ENCODE measurements around the gene MAIP1.
A peak's percentile ranks its signal among the peaks of the same experiment; 100 is the strongest.
"Not testable (repeated sequence)": the region's sequence is repeated elsewhere in the genome, so short reads cannot be mapped to it uniquely, and the experiment has no call there.

The MAIP1 gene, protein sequence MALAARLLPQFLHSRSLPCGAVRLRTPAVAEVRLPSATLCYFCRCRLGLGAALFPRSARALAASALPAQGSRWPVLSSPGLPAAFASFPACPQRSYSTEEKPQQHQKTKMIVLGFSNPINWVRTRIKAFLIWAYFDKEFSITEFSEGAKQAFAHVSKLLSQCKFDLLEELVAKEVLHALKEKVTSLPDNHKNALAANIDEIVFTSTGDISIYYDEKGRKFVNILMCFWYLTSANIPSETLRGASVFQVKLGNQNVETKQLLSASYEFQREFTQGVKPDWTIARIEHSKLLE

DNA sequence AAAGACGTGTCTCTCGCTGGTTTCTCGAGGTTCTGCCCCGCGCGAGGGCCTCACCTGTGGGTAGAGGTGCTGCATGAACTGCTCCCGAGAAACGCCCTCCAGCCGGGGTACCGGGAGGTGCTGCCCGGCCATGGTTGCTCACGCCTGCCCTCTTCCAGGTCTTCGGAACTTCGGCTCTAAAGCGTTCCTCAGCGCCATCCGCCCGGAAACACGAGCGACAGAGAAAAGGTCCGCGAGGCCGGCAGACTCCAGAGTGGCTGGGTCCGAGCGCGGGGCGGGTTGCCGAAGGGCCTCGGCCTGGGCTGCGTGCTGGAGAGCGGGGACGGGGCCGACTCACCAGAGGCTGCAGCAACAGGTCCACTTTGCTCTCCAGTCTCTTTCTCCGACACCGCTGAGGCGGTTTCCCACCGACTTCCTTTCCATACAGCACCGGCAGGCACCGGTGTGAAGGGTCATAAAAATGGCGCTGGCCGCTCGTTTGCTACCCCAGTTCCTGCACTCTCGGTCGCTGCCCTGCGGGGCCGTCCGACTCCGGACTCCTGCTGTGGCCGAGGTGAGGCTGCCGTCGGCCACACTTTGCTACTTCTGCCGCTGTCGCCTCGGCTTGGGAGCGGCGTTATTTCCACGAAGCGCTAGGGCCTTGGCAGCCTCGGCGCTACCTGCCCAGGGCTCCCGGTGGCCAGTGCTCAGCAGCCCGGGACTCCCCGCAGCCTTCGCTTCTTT, at the start of gene MAIP1, which contains the start of gene TYW5:
TSS of gene MAIP1 (plus strand) at position 244 of the 723 bp plus-strand sequence. CDS start at position 461, 217 bp downstream.
TSS of gene TYW5 (minus strand) at position 153 of the 723 bp plus-strand sequence. CDS start at position 132, 21 bp downstream.
- peak; percentile 93 for DNase-seq (ENCODE audit: low spot score)

DNA sequence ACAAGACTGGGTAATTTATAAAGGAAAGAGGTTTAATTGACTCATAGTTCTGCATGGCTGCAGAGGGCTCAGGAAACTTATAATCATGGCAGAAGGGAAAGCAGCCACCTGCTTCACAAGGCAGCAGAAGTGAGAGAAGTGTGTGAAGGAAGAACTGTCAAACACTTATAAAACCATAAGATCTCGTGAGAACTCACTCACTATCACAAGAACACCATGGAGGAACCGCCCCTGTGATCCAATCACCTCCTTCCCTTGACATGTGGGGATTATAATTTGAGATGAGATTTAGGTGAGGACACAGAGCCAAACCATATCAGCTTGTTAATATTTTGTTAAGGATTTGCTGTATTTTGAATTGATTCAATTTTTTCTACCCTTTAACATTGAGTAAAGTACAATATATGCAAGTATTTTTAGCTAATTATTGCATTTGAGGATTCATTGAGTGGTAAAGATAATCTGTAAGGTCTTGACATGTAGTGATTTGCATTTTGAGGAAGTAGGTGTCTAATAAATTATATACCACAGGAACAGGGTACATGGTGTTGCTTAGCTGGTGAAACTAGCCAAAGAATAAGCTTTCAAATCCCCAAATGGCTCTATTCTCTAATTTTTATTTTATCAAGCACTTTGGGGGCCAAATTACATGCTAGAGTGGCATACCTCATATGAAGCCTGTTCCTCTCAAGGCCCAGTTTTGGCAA, 48.2 kb upstream of the MAIP1 start:
- no peak for DNase-seq (ENCODE audit: low spot score)

DNA sequence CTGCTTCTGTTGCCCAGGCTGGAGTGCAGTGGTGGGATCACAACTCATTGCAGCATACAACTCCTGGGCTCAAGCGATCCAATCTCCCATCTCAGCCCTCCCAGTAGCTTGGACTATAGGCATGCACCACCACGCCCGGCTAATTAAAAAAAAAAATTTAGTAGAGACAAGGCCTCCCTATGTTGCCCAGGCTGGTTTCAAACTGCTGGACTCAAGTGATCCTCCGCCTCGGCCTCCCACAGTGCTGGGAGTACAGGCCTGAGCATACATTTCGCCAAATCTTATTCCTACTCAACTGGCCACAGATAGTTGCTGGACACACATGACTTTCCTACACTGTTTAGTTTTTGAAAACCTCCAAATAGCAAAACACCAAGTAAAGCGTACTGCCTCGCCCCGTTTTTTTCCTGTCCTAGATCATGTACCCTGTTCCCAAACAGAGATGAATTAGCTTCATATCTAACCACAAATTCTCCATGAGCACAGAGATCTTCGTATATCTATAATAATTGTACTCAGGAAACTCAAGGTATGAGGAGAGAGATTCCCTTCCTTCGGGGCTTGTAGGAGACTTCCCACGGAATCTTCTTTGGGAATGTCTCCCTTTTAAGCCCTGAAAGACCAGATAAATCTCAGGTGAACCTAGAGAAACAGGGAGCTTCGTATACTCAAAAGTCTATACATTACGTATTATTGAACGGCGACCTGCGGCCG, 44.9 kb upstream of the MAIP1 start:
- no peak for DNase-seq (ENCODE audit: low spot score)

DNA sequence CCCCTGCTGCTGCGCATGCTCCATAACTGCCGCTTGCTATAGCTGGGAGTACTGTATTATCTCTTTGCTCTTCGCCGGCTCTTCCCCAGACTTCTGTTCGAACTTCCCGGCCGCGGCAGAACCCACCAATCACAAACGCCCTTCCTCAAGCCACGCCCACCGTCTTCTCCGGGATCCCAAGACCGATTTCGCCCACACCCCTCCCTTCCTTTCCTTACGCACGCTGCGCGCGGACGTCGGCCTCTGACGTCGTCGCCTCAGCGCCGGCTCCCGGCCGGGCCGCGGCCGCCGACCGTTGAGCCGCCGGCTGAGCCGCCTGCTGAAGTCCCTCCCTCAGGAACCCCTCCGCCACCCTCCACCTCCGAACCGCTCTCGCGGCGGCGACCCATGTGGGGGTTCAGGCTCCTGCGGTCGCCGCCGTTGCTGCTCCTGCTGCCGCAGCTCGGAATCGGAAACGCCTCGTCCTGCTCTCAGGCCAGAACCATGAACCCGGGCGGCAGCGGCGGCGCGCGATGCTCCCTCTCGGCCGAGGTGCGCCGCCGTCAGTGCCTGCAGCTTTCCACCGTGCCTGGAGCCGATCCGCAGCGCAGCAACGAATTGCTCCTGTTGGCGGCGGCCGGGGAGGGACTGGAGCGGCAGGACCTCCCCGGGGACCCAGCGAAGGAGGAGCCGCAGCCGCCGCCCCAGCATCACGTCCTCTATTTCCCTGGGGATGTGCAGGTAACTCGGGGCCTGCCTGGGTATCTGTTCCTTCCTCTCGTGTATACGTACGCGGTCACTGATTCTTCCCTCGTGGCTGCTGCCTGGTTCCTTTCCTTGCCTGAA, 44.1 kb upstream of the MAIP1 start, which contains the start of gene C2orf69:
TSS of gene C2orf69 (plus strand) at position 242 of the 825 bp plus-strand sequence. CDS start at position 388, 146 bp downstream.
- peak; percentile 98 for DNase-seq (ENCODE audit: low spot score)

DNA sequence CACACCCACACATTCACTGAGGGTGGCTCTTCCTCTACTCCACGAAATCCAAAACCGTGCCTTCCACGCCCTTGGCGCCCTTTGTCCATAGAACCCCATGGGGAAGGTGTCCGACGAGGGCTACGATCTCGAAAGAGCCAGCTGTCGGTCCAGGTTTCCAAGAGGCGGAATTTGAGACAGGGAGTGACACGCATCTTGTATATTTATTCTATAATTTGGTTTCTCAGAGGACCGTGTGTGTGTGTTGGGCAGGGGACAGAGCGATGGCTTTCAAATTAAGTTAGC, 43.6 kb upstream of the MAIP1 start:
- no peak for DNase-seq (ENCODE audit: low spot score)

DNA sequence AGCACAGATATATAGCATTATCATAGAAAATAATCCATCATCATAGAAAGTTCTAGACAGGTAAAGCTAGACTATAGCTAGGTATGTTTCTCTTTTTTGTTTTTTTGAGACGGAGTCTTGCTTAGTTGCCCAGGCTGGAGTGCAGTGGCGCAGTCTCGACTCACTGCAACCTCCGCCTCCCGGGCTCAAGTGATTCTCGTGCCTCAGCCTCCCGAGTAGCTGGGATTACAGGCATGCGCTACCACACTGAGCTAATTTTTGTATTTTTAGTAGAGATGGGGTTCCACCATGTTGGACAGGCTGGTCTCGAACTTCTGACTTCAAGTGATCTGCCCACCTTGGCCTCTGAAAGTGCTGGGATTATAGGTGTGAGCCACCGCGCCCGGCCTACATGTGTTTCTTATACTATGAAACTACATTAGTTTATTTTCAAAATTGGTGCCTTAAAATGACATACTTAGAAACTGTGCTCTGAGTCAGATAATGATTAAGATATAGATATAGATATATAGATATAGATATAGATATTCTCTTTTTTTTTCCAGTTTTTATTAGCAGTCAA, 42.7 kb upstream of the MAIP1 start:
- not testable (repeated sequence) for DNase-seq (ENCODE audit: low spot score)

DNA sequence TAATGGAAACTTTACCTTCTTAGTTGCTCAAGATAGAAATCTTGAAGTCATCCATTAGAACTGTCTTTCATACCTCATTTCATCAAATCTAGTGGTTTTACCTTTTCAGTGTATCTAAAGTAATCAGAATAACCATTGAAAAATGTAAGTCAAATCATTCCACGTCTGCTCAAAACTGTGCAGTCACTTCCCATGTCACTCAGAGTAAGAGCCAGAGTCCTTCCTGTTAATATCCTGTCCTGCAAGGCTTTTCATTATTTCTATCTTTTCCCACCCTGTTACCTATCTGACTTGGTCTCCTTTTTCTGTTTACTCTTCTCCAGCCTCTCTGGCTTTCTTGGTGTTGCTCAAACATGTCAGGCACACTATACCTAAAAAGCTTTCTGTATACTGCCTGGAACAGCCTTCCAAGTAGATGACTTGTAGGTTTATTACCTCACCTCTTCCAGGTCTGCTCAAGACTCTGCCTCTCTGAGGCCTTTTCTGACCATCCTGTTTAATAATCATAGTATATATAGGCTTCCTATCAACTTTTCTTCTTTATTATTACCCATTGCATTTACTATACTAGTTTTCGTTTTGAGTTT, 40.9 kb upstream of the MAIP1 start:
- DNase-seq (ENCODE audit: low spot score), result no peak

DNA sequence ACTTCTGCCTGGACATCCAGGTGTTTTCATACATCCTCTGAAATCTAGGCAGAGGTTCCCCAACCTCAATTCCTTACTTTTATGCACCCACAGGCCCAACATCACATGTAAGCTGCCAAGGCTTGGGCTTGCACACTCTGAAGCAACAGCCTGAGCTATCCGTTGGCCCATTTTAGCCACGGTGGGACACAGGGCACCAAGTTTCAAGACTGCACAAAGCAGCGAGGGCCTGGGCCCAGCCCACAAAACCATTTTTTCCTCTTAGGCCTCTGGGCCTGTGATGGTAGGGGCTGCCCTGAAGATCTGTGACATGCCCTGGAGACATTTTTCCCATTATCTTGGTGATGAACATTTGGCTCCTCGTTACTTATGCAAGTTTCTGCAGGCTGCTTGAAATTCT, 38.4 kb upstream of the MAIP1 start:
- no peak for DNase-seq (ENCODE audit: low spot score)

DNA sequence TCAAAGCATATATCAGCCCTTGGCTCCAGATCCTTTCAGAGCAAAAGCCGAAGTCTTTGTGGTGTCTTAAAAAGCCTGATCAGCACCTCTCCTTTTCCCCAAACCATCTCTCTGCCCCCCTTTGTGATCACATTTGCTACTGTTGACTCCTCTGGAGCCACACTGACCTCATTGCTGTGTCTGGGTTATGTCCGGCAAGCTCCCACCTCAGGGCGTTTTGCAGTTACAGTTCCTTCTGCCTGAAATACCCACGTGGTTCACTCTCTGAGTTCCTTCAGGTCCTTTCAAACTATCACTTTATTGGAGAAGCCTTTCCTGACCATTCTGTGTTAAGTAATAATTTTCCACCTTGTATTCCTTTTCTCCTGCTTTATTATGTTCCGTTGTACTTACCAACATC, 32.5 kb upstream of the MAIP1 start:
- no peak for DNase-seq (ENCODE audit: low spot score)

DNA sequence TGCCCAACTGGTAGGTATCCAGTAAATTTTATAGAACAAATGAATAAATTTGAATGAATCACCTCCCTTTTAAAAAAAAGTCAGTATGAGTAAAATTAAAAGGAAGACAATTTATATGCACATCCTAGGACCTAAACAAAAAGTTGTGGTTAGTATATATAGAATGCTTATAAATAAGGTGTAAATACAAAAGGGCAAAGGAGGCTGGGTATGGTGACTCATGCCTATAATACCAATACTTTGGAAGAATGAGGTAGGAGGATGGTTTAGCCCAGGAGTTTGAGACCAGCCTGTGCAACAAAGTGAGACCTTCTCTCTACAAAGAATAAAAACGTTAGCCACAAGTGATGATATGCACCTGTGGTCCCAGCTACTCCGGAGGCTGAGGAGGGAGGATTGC, 31.5 kb upstream of the MAIP1 start:
- no peak for DNase-seq (ENCODE audit: low spot score)

DNA sequence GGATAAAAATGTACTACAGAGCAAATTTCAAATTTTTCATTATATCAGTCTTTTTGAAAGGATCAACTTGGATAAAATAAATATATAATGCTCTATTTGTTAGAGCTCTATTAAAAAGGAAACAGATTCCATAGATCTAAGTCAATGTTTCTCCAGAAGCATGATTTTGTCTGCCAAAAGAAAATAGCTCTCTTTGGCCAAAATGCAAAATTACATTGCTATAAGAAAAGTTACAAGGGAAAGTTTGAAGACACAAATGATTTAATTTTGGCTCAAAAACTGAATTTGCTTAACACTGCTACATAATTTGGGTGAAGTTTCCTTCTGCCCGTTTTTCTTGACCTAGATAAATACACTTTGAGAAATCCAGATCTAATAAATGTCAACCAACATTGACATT, 28.6 kb upstream of the MAIP1 start:
- no peak for DNase-seq (ENCODE audit: low spot score)

DNA sequence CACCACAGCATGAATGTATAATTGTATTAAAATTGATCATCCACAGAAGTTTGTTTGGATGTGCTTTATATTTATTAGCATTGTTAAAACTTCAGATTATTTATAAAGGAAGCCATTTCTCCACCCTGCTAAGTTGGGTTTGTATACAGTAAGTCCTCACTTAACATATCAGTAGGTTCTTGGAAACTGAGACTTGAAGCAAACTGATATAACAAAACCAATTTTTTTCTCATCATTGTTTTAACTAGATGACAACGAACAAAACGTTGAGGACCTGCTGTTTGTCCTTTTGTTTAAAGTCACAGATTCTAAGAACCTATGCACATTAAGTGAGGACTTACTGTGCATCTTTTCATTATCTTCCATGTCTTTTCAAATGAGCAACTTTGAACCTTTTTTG, 27.2 kb upstream of the MAIP1 start:
- DNase-seq (ENCODE audit: low spot score), result no peak

DNA sequence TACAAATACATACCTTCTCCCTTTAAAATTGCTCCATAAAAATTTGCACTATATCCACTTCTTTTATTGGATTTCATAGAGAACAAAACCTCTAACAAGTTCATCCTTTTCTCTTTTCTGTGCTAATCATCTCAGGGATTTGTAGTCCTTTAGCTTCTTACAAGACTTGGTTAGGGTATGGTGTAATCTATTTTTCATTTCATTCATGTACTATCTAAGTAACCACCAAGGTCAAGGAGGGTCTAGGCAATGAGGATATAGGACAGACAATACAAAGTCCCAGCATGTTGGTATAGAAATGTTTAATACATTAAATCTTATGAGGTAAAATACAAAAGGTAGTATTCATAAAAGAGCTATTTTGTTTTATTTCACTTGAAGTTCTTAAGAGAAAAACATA, 26.8 kb upstream of the MAIP1 start:
- DNase-seq (ENCODE audit: low spot score), result no peak

DNA sequence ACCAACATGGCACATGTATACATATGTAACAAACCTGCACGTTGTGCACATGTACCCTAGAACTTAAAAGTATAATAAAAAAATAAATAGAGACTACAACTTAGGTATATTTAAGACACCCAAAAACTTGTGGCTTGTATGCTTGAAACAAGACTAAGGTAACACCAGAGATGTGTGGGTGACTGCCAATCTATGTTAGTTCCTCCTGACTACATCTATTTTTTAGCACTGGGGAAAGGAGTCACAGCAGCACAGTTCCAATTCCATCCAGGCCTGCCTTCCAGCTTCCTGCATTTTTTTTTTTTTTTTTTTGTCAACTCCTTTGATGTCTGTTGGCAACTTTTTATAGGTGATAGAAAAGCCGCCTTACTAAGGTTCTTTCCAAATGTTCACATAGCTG, 26.1 kb upstream of the MAIP1 start:
- DNase-seq (ENCODE audit: low spot score), result no peak

DNA sequence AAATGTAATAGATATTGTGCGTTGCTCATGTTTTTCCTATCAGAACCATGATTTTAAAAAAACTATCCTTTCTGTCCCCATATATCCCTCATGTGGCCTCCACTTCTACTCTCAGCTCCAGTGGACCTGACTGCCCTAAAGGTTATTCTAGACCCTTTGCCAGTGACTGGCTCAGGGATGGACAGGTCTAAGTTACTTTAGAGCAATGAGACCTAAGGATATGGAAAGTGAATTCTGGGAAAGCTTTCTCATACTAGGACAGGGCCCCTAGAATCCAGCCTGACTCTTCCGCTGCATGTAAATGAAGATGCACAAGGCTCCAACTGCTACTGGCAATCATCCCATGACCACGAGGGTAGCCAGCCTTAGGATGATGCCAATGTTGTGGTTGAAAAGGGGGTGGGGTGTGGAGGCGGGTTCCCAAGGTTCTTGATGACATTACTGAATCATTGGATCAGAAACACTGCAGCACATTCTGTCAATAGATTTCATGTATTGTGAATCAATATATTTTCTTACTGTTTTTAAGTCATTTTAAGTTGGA, 23.0 kb upstream of the MAIP1 start:
- DNase-seq (ENCODE audit: low spot score), result no peak

DNA sequence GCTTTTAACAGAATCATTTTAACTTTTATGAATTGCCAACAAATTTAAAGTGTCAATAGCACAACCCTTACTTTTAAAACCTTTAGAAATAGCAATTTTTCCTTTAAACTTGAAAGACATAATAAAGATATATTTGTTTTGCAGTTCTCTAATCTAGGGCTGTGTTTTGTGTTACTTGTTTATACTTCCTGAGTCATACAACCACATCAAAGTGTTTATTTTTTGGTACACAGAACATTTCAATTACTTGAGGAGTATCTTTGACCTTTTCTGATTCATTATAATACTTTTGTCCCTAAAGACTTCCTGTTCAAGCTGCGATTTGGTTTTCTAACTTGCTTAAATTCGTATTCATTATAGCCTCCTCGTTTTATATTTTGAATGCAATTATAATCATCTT, 21.9 kb upstream of the MAIP1 start:
- DNase-seq (ENCODE audit: low spot score), result no peak

DNA sequence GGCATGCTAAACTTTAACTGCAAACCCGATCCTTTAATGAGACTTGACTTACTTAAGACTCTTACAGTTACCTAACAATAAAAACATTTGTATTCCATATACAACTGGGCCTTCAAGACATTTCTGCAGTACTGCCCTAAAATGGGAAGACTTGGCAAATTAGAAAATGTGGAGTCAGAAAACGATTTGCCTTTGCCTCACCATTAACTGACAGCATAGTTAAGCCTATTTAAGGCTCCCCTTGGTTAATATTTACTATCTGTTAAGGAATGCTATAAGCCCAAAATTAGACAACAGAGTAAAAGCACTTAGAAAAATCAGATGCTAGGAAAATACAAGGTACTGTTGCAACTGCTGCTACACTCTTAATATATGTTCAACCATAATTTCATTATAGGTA, 18.8 kb upstream of the MAIP1 start:
- DNase-seq (ENCODE audit: low spot score), result no peak

DNA sequence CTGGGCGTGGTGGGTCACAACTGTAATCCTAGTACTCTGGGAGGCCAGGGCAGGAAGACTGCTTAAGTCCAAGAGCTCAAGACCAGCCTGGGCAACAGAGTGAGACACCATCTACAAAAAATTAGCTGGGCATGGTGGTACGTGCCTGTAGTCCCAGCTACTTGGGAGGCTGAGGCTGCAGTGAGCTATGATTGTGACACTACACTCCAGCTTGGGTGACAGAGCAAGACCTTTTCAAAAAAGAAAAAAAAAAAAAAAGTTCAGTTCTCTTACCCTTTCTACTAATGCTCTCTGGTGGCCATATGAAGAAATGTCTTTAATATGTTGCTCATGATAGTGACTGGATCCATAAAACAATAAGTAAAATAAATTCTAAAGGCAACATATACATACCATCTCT, 15.0 kb upstream of the MAIP1 start:
- DNase-seq (ENCODE audit: low spot score), result peak; percentile 20

DNA sequence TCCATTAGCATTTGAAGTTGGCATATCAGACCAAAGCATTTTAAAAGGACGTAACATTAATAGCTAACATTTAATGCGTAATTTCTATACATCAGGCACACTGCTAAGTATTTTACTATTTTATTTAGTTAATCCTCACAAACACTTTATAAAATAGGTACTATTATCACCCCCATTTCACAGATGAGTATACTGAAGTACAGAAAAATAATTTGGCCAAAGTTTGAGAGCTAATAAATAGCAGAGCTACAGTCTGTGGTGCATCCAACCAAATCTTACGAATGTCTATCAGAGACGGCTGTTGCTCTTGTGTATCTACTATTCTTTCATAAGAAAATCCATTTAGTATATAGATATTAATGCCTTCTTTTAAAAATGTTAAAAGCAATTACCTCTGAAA, 12.0 kb upstream of the MAIP1 start:
- no peak for DNase-seq (ENCODE audit: low spot score)

DNA sequence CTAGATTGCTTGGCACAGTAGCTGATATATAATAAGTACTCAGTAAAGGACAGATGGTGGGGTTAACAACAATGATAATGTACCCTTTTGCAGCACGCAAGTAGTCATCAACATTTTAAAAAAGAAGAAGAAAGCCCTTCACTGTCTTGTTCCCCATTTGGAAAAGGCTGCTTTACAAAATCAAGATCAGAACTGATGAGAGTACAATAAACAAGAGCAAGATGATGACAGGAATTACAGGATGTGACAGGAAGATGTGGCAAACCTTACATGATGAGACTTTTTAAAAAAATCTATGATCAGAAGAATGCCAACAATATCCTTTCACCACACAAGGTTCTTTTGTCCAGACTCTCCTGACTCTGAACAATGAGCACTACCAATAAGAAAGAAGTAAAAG, 9.2 kb upstream of the MAIP1 start:
- DNase-seq (ENCODE audit: low spot score), result no peak

DNA sequence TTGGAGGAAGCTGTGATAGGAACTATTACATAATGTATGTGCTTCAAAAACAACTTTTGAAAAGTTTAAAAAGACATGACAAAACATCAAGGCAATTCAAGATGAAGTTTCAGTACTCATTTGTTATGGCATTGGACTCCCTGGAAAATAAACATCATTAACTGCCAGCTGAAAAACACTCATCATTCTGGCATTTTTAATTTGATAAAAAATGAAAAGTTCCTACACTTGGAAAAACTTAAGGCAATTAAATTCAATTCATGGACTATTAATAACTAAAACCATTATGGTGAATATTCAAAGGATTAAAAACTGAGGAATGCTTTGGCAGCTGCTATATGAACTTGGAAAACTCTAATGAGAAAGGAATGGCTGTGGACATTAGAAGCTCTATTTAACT, 8.5 kb upstream of the MAIP1 start:
- DNase-seq (ENCODE audit: low spot score), result peak; percentile 10
